Stomach (tissue), 4 donors: ENCODE measurements around the gene CIRBP.

Experiments used
- EP300 ChIP-seq: sonication (generic); formaldehyde crosslinking; IDR thresholded peaks from one replicate; pipeline ENCODE4 v1.6.1; 2017; ENCODE audit warnings: antibody characterized with exemption
- POLR2A ChIP-seq, 4 donors: fragments of 450-650 bp; IDR thresholded peaks; one replicate each; pipeline ENCODE4 v1.6.1; 2016; ENCODE audit warnings: antibody characterized with exemption in 4 of 4, control low read depth in 2 of 4, mild to moderate bottlenecking in 1 of 4, moderate library complexity in 1 of 4
- POLR2AphosphoS5 ChIP-seq, 3 donors: sonication (generic); formaldehyde crosslinking; IDR thresholded peaks; one replicate each; pipeline ENCODE4 v1.6.1; 2016; ENCODE audit warnings: antibody characterized with exemption in 3 of 3
- TF ChIP-seq, protein P1 (sequence below), 7 experiments: fragments of 450-650 bp in 4 of 7; fragments of 200-600 bp in 3 of 7; sonication (generic) in 3 of 7; IDR thresholded peaks; one replicate each; pipeline ENCODE4 v1.5.1; 2016 to 2019; ENCODE audit warnings: antibody characterized with exemption in 7 of 7, control low read depth in 2 of 7, mild to moderate bottlenecking in 1 of 7

- TF ChIP-seq POLR2AphosphoS5 (IDR thresholded peaks at IDR 0.05) (no peak), POLR2A (IDR thresholded peaks at IDR 0.05) (no peak), EP300 (no peak)
- TF ChIP-seq, protein P1, sequence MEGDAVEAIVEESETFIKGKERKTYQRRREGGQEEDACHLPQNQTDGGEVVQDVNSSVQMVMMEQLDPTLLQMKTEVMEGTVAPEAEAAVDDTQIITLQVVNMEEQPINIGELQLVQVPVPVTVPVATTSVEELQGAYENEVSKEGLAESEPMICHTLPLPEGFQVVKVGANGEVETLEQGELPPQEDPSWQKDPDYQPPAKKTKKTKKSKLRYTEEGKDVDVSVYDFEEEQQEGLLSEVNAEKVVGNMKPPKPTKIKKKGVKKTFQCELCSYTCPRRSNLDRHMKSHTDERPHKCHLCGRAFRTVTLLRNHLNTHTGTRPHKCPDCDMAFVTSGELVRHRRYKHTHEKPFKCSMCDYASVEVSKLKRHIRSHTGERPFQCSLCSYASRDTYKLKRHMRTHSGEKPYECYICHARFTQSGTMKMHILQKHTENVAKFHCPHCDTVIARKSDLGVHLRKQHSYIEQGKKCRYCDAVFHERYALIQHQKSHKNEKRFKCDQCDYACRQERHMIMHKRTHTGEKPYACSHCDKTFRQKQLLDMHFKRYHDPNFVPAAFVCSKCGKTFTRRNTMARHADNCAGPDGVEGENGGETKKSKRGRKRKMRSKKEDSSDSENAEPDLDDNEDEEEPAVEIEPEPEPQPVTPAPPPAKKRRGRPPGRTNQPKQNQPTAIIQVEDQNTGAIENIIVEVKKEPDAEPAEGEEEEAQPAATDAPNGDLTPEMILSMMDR (IDR thresholded peaks at IDR 0.05), result no peak
Measured at GRCh38 chr19:1234955-1235380, 34.2 kb upstream of the CIRBP start.
